Mucosa of descending colon (tissue), 3 donors: ENCODE measurements around the gene WDR59. TPM values are rescaled to one million over a fixed set of nuclear protein-coding genes. Genes with fewer than 3 reads are reported as not detected.

Experiments used
- ATAC-seq: fragments of 200-7000 bp; cut with Tn5 transposase; one replicate; pipeline ENCODE4 v1.9.1; 2020; ENCODE audit warnings: mild to moderate bottlenecking, moderate library complexity
- DNase-seq, 3 donors: peaks; one replicate each; pipeline ENCODE4 v3.0.0-alpha.2; 2020
- H3K36me3 ChIP-seq: fragments of 200-600 bp; one replicate; pipeline ENCODE4 v1.8.0; 2021; ENCODE audit warnings: low read depth, mild to moderate bottlenecking
- H3K4me1 ChIP-seq: fragments of 200-600 bp; one replicate; pipeline ENCODE4 v1.8.0; 2021; ENCODE audit warnings: low read depth, mild to moderate bottlenecking
- H3K4me3 ChIP-seq: fragments of 200-600 bp; one replicate; pipeline ENCODE4 v1.8.0; 2021; ENCODE audit warnings: mild to moderate bottlenecking
- H3K9me3 ChIP-seq: fragments of 200-600 bp; one replicate; pipeline ENCODE4 v1.8.0; 2021; ENCODE audit warnings: mild to moderate bottlenecking
- CTCF ChIP-seq: fragments of 200-600 bp; IDR thresholded peaks from one replicate; pipeline ENCODE4 v1.8.0; 2022; ENCODE audit warnings: antibody characterized with exemption, mild to moderate bottlenecking
- intact Hi-C, 2 donors: fragments of 100-400 bp; cut with DNase I in 1 of 2; cut with micrococcal nuclease in 1 of 2; formaldehyde crosslinking; loops; one replicate each; pipeline versions ENCODE4 v1.11.0 to v1.11.1; 2022; cut with DNase I, micrococcal nuclease
- long read RNA-seq, 2 donors: library from polyadenylated mRNA; unstranded; transcript quantifications; one replicate each; pipeline ENCODE4 v2.0.0, GENCODE V29; 2019 to 2021
- total RNA-seq, 3 donors: library from RNA; stranded (reverse); fragmentation: NEBNext Ultra II Directional in 2 of 3; extraction: Animal tissue kit (Norgen Biotek cat#: 25700) in 2 of 3; gene quantifications; one replicate each; pipeline versions ENCODE4 v1.2.1 to v1.2.4, GENCODE V29; 2021 to 2023
- donor health status: DM: no; HTN: no; CAD: no; lungs with moderate emphysema.
- donor health status: DM: no; HTN: no; CAD: no.
- donor health status: DM: no; HTN: yes; CAD: no.

WDR59 gene
- total RNA-seq: 10 to 100 TPM; 47.3 to 74.9 (median 70.1) TPM
- long read RNA-seq, donor 1, full-length matches to known transcripts: 12 of 25 reads
- long read RNA-seq, donor 1, partial matches to known transcripts: 10 of 25 reads
- long read RNA-seq, donor 1, other reads (novel, unspliced or antisense): 3 of 25 reads
- long read RNA-seq, donor 2, partial matches to known transcripts: 2 of 3 reads
- long read RNA-seq, donor 2, other reads (novel, unspliced or antisense): 1 of 3 reads

- peak; percentile 100 for ATAC-seq
- no peak for TF ChIP-seq CTCF
- Histone ChIP-seq H3K36me3 (no peaks in the 10 kb centered on the region), H3K9me3 (no peaks in the 10 kb centered on the region), H3K4me3 (peak within 1 kb of the TSS; percentile 78), H3K4me1 (peaks cover 7% of the 10 kb centered on the region)
- intact Hi-C loops: no loop called here
- peak; percentile 98 to 100 (median 99) for DNase-seq
These were observed at the start of gene WDR59 for GRCh38 chr16:74984529-74985296. Gene WDR59 (minus strand): TSS chr16:74985123. CDS start chr16:74985017, 106 bp downstream.

GRCh38 chr16:75032655-75033054, 47.7 kb upstream of the WDR59 start:
- no peak for ATAC-seq
- intact Hi-C loops: no loop called here
- H3K4me1 ChIP-seq: no peaks in the 10 kb centered on the region
- no peaks in the 10 kb centered on the region for H3K36me3 ChIP-seq
- no peak for TF ChIP-seq CTCF
- no peak for DNase-seq
- no peak overlapping the region for H3K4me3 ChIP-seq
- peaks cover 1% of the 10 kb centered on the region for H3K9me3 ChIP-seq

GRCh38 chr16:75029854-75030253, 44.9 kb upstream of the WDR59 start:
- DNase-seq (no peak), ATAC-seq (no peak)
- no peak for TF ChIP-seq CTCF
- Histone ChIP-seq H3K9me3 (no peaks in the 10 kb centered on the region), H3K4me1 (no peaks in the 10 kb centered on the region), H3K4me3 (no peak overlapping the region), H3K36me3 (no peaks in the 10 kb centered on the region)
- intact Hi-C loops: no loop called here

- no peaks in the 10 kb centered on the region for H3K36me3 ChIP-seq
- H3K9me3 ChIP-seq: no peaks in the 10 kb centered on the region
- TF ChIP-seq CTCF: no peak
- no peak overlapping the region for H3K4me3 ChIP-seq
- intact Hi-C loops: no loop called here
- DNase-seq (no peak), ATAC-seq (no peak)
- no peaks in the 10 kb centered on the region for H3K4me1 ChIP-seq
These were observed 43.7 kb upstream of the WDR59 start for GRCh38 chr16:75028544-75029135.

- no peaks in the 10 kb centered on the region for H3K36me3 ChIP-seq
- intact Hi-C loops: no loop called here
These were observed 42.8 kb upstream of the WDR59 start for GRCh38 chr16:75027520-75028300.

More at GRCh38 chr16:75027520-75028300, 42.8 kb upstream of the WDR59 start:
- TF ChIP-seq CTCF: no peak
- DNase-seq (no peak), ATAC-seq (no peak)
- Histone ChIP-seq H3K4me3 (no peak overlapping the region), H3K9me3 (no peaks in the 10 kb centered on the region), H3K4me1 (no peaks in the 10 kb centered on the region)
